Lower lobe of right lung (tissue), 2 donors: Measurements from ENCODE around the gene ANKS1B. TPM values are rescaled to one million over a fixed set of nuclear protein-coding genes. Genes with fewer than 3 reads are reported as not detected.

Experiments
- ATAC-seq, 2 donors: fragments of 200-7000 bp; cut with Tn5 transposase; one replicate each; pipeline ENCODE4 v1.9.1; 2020 to 2022; ENCODE audit warnings: mild to moderate bottlenecking in 2 of 2, moderate library complexity in 2 of 2
- DNase-seq: peaks from one replicate; pipeline ENCODE4 v3.0.0-alpha.2; 2020
- H3K27ac ChIP-seq: fragments of 200-600 bp; one replicate; pipeline ENCODE4 v1.8.0; 2022
- H3K27me3 ChIP-seq: fragments of 200-600 bp; one replicate; pipeline ENCODE4 v1.8.0; 2022; ENCODE audit warnings: low read depth
- H3K36me3 ChIP-seq: fragments of 200-600 bp; one replicate; pipeline ENCODE4 v1.8.0; 2022; ENCODE audit warnings: mild to moderate bottlenecking
- H3K4me1 ChIP-seq: fragments of 200-600 bp; one replicate; pipeline ENCODE4 v1.8.0; 2022
- H3K4me3 ChIP-seq: fragments of 200-600 bp; one replicate; pipeline ENCODE4 v1.8.0; 2022; ENCODE audit warnings: mild to moderate bottlenecking
- H3K9me3 ChIP-seq: fragments of 200-600 bp; one replicate; pipeline ENCODE4 v1.8.0; 2022
- CTCF ChIP-seq: fragments of 200-600 bp; IDR thresholded peaks from one replicate; pipeline ENCODE4 v1.8.0; 2022; ENCODE audit warnings: antibody characterized with exemption, mild to moderate bottlenecking
- intact Hi-C: fragments of 100-400 bp; cut with DNase I; formaldehyde crosslinking; loops from one replicate; pipeline ENCODE4 v1.11.0; 2022
- total RNA-seq: library from RNA; stranded (reverse); fragmentation: NEBNext Ultra II Directional; extraction: Animal tissue kit (Norgen Biotek cat#: 25700); gene quantifications from one replicate; pipeline ENCODE4 v1.2.1, GENCODE V29; 2021
- donor health status: DM: no; HTN: yes; CAD: no; lungs with severe emphysema.

The ANKS1B gene
- total RNA-seq, 1 donor from 2014 or later, result 4.0 TPM

- DNase-seq, result no peak
- no peaks in the 10 kb centered on the region for H3K27me3 ChIP-seq
- no peak overlapping the region for H3K27ac ChIP-seq
- no peaks in the 10 kb centered on the region for H3K9me3 ChIP-seq
- no peak for TF ChIP-seq CTCF
- no peaks in the 10 kb centered on the region for H3K4me1 ChIP-seq
- no peak for ATAC-seq
- H3K4me3 ChIP-seq, result no peak overlapping the region
- intact Hi-C loops, result no loop called here
- no peaks in the 10 kb centered on the region for H3K36me3 ChIP-seq
These were observed 1004.2 kb downstream of the ANKS1B start for GRCh38 chr12:98980508-98980907.

- no peaks in the 10 kb centered on the region for H3K4me1 ChIP-seq
- no peak overlapping the region for H3K27ac ChIP-seq
- no peaks in the 10 kb centered on the region for H3K9me3 ChIP-seq
- ATAC-seq, result no peak
- no peak for DNase-seq
- intact Hi-C loops, result no loop called here
- no peaks in the 10 kb centered on the region for H3K36me3 ChIP-seq
- H3K4me3 ChIP-seq, result no peak overlapping the region
- H3K27me3 ChIP-seq, result no peaks in the 10 kb centered on the region
- TF ChIP-seq CTCF, result no peak
These were observed 1007.5 kb downstream of the ANKS1B start for GRCh38 chr12:98977186-98977585.

GRCh38 chr12:98974767-98975381 is 1009.9 kb downstream of the ANKS1B start:
- no peaks in the 10 kb centered on the region for H3K4me1 ChIP-seq
- no peak for ATAC-seq
- intact Hi-C loops, result no loop called here
- no peaks in the 10 kb centered on the region for H3K9me3 ChIP-seq
- DNase-seq, result no peak
- H3K36me3 ChIP-seq, result no peaks in the 10 kb centered on the region
- no peak overlapping the region for H3K4me3 ChIP-seq
- H3K27ac ChIP-seq, result no peak overlapping the region
- H3K27me3 ChIP-seq, result no peaks in the 10 kb centered on the region
- TF ChIP-seq CTCF, result no peak

GRCh38 chr12:98973395-98973794 is 1011.3 kb downstream of the ANKS1B start:
- intact Hi-C loops, result no loop called here
- no peak for TF ChIP-seq CTCF
- no peak for ATAC-seq
- Histone ChIP-seq H3K4me3 (no peak overlapping the region), H3K4me1 (no peaks in the 10 kb centered on the region), H3K36me3 (no peaks in the 10 kb centered on the region), H3K27ac (no peak overlapping the region), H3K27me3 (no peaks in the 10 kb centered on the region), H3K9me3 (no peaks in the 10 kb centered on the region)
- DNase-seq, result no peak

GRCh38 chr12:98970950-98971349 is 1013.8 kb downstream of the ANKS1B start:
- intact Hi-C loops, result no loop called here
- ATAC-seq (no peak), DNase-seq (no peak)
- no peaks in the 10 kb centered on the region for H3K4me1 ChIP-seq
- no peaks in the 10 kb centered on the region for H3K27me3 ChIP-seq
- no peak for TF ChIP-seq CTCF
- no peak overlapping the region for H3K4me3 ChIP-seq
- H3K9me3 ChIP-seq, result no peaks in the 10 kb centered on the region
- H3K27ac ChIP-seq, result no peak overlapping the region
- H3K36me3 ChIP-seq, result no peaks in the 10 kb centered on the region
